Adrenal gland (tissue), 5 donors: ENCODE results near the gene CLEC16A.

Experiments
- CTCF ChIP-seq, 6 experiments: fragments of 450-650 bp in 4 of 6; fragments of 200-600 bp in 2 of 6; sonication (generic) in 1 of 6; IDR thresholded peaks; 1 replicate in 5 of 6; 2 replicates in 1 of 6; pipeline versions ENCODE4 v1.5.1 to v1.8.0; 2016 to 2021; ENCODE audit warnings: antibody characterized with exemption in 6 of 6, mild to moderate bottlenecking in 2 of 6, moderate library complexity in 1 of 6
- POLR2A ChIP-seq, 2 donors: fragments of 450-650 bp; IDR thresholded peaks; one replicate each; pipeline ENCODE4 v1.6.1; 2017; ENCODE audit warnings: antibody characterized with exemption in 2 of 2, mild to moderate bottlenecking in 2 of 2, moderate library complexity in 1 of 2
- donor health status: DM: no; HTN: no; CAD: no.

- no peak for TF ChIP-seq POLR2A (IDR thresholded peaks at IDR 0.05)
- no peak for TF ChIP-seq CTCF (IDR thresholded peaks at IDR 0.05)
Observed at GRCh38 chr16:11067697-11068141, 123.4 kb downstream of the CLEC16A start.
